ENCODE data around the gene HOXC6. TPM values are rescaled to one million over a fixed set of nuclear protein-coding genes. Genes with fewer than 3 reads are reported as not detected.

Gene HOXC6
- total and polyA plus RNA-seq, 4 donors = 0.18 to 0.71 (median 0.35) TPM

DNA sequence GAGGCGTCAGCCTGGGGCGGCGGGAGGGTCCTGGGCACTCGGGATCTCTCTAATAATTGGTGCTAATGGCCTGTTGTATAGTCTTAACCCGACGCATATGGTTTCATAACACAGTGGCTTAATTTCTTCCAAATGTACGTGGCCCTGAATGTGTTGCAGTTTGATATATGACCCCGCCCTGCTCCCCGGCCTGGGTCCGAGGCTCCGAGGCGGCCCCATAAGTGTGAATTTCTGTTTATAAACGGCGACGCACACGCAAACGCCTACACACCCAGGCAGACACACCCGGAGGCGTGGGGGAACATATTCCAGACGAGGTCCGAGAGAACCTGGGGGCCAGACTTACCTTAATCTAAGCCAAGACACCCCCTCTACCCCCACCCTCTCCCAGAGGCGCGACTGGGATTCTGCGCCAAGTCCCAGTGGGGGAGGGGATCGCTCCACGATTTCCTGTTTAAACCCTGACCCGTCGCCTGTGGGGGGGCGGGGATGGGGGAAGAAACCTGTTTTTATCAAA, 9.7 kb upstream of the HOXC6 start:
- 14 to 26% methylated on average over 29 of the region's 29 CpGs for WGBS, 2 donors
- TF ChIP-seq CTCF (IDR thresholded peaks at IDR 0.05; ENCODE audit: control extremely low read depth, extremely low read depth) = no peak
- Histone ChIP-seq H3K9me3 (ENCODE audit: control insufficient read depth in 4 of 4, insufficient read depth in 3 of 4, low read length in 3 of 4) (peaks cover 0 to 8% (median 0%) of the 10 kb centered on the region in 4 donors), H3K4me3 (no peak overlapping the region), H3K27ac (ENCODE audit: low read depth in 1 of 2, low read length in 1 of 2) (no peak overlapping the region), H3K27me3 (ENCODE audit: control insufficient read depth in 3 of 3, insufficient read depth in 3 of 3, low read length in 2 of 3) (peaks cover 18 to 89% (median 68%) of the 10 kb centered on the region in 3 donors), H3K4me1 (ENCODE audit: control insufficient read depth in 5 of 5, insufficient read depth in 5 of 5, low read length in 5 of 5) (peaks cover 0 to 13% (median 6%) of the 10 kb centered on the region in 5 donors), H3K9ac (ENCODE audit: insufficient read depth in 1 of 2, low read length in 2 of 2) (no peak overlapping the region), H3K36me3 (ENCODE audit: control insufficient read depth in 4 of 4, insufficient read depth in 4 of 4, low read length in 4 of 4) (no peaks in the 10 kb centered on the region)
- ATAC-seq (ENCODE audit: insufficient read depth, low FRiP score) (no peak), DNase-seq (peak in 1 of 3 donors; percentile 43)

DNA sequence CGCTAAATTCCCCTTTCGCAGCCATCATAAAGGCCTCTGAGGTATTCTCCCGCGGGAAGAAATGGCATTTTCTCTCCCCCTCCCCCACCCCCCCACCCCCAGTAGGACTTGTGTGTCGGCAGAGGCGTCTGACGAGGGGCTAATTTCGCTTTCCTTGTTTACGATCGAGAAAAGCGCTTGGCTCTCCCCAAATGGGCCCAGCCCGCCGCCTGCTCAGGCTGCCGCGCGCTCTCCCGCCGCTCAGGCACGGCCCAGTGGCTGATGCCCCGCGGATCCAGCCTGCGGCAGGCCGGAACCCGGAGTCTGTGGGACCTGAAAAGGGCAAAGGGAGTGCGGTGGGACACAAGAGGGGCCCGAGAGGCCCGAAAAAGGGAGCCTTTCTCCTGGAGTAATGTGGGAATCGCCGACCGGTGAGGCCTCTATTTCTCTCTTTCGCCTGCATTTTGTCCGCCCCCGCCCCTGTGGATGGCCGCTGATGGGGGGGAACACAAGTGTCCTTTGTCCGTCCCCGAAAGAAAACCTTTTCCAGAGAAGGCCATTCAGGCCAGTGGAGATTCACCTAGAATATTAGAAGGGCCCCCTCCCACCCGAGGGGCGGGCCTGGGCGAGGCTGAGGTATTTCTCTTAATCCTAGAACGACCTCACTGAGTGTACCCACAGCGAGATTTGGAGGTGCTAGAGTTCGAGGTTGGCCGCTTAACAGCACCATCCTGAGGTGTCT, 9.0 kb upstream of the HOXC6 start:
- Histone ChIP-seq H3K9me3 (ENCODE audit: control insufficient read depth in 4 of 4, insufficient read depth in 3 of 4, low read length in 3 of 4) (peaks cover 0 to 3% (median 0%) of the 10 kb centered on the region in 4 donors), H3K36me3 (ENCODE audit: control insufficient read depth in 4 of 4, insufficient read depth in 4 of 4, low read length in 4 of 4) (no peaks in the 10 kb centered on the region), H3K4me3 (no peak overlapping the region), H3K4me1 (ENCODE audit: control insufficient read depth in 5 of 5, insufficient read depth in 5 of 5, low read length in 5 of 5) (peaks cover 0 to 13% (median 6%) of the 10 kb centered on the region in 5 donors), H3K27ac (ENCODE audit: low read depth in 1 of 2, low read length in 1 of 2) (no peak overlapping the region), H3K27me3 (ENCODE audit: control insufficient read depth in 3 of 3, insufficient read depth in 3 of 3, low read length in 2 of 3) (peaks cover 18 to 89% (median 63%) of the 10 kb centered on the region in 3 donors), H3K9ac (ENCODE audit: insufficient read depth in 1 of 2, low read length in 2 of 2) (no peak overlapping the region)
- TF ChIP-seq CTCF (IDR thresholded peaks at IDR 0.05; ENCODE audit: control extremely low read depth, extremely low read depth) = no peak
- WGBS, 2 donors = 21 to 32% methylated on average over 37 to 43 of the region's 43 CpGs
- no peak for ATAC-seq (ENCODE audit: insufficient read depth, low FRiP score)
- DNase-seq = peak in 1 of 3 donors; percentile 41

DNA sequence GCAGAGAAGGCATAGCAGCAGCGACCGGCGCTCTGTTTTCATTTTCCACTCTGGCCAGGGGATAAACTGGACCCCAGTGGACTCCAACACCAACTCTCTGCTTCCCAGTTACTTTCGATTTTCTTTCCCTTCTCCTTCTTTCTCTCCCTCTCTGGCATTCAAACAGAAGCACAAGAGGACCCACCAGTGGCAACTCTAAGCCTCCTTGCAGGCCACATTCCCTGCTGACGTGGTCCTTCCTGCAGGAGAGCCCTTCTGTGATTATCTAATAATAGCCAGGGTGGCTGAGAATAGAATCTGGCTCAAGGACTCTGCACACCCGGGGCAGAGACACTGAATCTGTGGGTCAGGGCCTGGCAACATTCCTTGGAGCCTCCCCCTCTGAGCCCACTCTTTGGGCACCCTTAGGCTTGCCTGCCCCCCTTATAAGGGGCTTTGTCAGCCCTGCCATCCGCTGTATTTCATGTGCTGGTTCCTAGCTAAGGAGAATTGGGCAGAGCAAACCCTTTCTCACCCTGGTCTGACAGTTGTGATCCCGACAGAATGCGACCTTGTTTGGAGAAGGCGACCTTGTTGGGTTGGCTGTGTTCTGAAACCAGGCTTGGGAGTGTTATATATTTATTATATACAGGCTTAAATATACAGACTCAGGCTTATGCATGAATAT, 8.2 kb upstream of the HOXC6 start:
- H3K9ac ChIP-seq (ENCODE audit: insufficient read depth in 1 of 2, low read length in 2 of 2) = no peak overlapping the region
- peaks cover 0 to 17% (median 6%) of the 10 kb centered on the region in 5 donors for H3K4me1 ChIP-seq (ENCODE audit: control insufficient read depth in 5 of 5, insufficient read depth in 5 of 5, low read length in 5 of 5)
- TF ChIP-seq CTCF (IDR thresholded peaks at IDR 0.05; ENCODE audit: control extremely low read depth, extremely low read depth) = no peak
- H3K9me3 ChIP-seq (ENCODE audit: control insufficient read depth in 4 of 4, insufficient read depth in 3 of 4, low read length in 3 of 4) = peaks cover 0 to 3% (median 0%) of the 10 kb centered on the region in 4 donors
- H3K36me3 ChIP-seq (ENCODE audit: control insufficient read depth in 4 of 4, insufficient read depth in 4 of 4, low read length in 4 of 4) = no peaks in the 10 kb centered on the region
- DNase-seq (no peak), ATAC-seq (ENCODE audit: insufficient read depth, low FRiP score) (no peak)
- H3K27ac ChIP-seq (ENCODE audit: low read depth in 1 of 2, low read length in 1 of 2) = no peak overlapping the region
- peaks cover 17 to 89% (median 64%) of the 10 kb centered on the region in 3 donors for H3K27me3 ChIP-seq (ENCODE audit: control insufficient read depth in 3 of 3, insufficient read depth in 3 of 3, low read length in 2 of 3)
- 25 to 41% methylated on average over 10 of the region's 10 CpGs for WGBS, 2 donors
- H3K4me3 ChIP-seq = no peak overlapping the region
